HG02870 (cell line): ENCODE data around the gene APBB1IP.
A peak's percentile ranks its signal among the peaks of the same experiment; 100 is the strongest.

Experiments used
- ATAC-seq: cut with Tn5 transposase; IDR thresholded peaks from one replicate; pipeline ENCODE4 v1.9.1; 2021; ENCODE audit warnings: mild to moderate bottlenecking, moderate library complexity; ENCODE audit not compliant: unreplicated experiment

APBB1IP gene

DNA sequence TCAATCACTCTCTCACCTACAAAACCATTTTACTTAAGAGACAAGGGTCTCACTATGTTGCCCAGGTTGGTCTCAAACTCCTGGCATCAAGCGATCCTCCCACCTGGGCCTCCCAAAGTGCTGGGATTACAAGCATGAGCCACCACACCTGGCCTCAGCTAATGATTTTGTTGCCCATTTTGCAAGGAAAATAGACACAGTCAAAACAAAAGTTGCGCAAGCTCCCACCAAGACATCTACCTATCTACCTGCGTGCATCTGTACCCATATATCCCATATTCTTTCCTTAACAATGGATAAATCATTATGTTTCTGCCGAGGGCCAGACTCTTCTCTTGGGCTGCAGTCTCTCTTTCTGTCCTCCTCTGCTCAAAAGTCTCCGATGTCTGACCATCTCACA, 67.3 kb downstream of the APBB1IP start:
- no peak for ATAC-seq

- no peak for ATAC-seq
Measured at GRCh38 chr10:26506736-26507135, 68.6 kb downstream of the APBB1IP start.

DNA sequence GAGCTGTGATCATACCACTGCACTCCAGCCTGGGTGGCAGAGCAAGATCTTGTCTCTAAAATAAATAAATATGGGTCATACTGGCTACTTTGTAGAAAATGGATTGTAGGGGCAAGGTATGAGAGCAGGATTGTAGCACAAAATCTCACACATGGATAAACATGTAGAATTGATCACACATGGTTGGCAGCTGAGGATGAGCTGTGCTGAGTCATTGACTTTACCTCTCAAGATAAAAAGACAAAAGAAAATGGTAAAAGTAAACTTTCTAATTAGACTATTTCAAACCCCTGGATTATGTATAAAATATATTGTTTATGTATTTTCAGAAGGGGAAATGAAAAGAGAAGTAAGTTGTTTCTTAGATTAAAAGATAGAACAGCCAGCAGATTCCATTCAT, 69.3 kb downstream of the APBB1IP start:
- ATAC-seq, result no peak

DNA sequence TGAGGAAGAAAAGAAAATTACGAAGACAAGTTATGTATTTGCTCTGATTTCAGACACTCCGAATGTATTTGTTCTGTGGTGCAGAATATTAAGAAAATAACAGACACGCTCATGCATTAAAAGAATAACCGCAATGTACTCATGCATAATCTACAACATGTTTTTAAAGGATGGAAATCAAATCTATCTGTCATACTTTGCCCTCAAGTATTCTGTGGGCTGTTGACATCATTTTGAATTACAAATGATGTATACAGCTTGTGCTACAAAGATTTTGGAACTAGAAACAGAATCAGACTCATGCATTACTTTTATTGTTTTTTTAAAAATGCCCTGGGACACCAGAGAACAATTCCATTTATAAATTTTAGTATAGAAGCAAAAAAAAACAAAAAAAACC, 69.9 kb downstream of the APBB1IP start:
- no peak for ATAC-seq

GRCh38 chr10:26509307-26509706, 71.2 kb downstream of the APBB1IP start:
- no peak for ATAC-seq

DNA sequence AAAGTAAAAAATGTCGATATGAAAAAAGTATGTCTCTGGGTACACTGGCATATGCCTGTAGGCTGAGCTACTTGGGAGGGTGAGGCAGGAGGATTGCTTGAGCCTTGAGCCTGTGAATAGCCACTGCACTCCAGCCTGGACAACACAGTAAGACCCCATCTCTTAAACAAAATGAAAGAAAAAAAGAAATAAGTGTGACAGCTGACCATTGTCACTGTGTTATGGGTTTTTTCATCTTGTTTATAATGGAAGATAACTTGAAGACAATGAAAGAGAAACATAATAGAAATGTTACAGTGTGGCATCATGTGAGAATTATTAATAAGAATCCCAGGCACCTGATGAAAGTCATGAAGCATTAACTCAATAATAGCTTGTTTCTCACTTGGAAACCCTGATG, 75.0 kb downstream of the APBB1IP start:
- ATAC-seq, result no peak

GRCh38 chr10:26516540-26517101, 78.5 kb downstream of the APBB1IP start:
- ATAC-seq, result no peak

- ATAC-seq, result no peak
Measured at GRCh38 chr10:26517141-26517867, 79.2 kb downstream of the APBB1IP start.

DNA sequence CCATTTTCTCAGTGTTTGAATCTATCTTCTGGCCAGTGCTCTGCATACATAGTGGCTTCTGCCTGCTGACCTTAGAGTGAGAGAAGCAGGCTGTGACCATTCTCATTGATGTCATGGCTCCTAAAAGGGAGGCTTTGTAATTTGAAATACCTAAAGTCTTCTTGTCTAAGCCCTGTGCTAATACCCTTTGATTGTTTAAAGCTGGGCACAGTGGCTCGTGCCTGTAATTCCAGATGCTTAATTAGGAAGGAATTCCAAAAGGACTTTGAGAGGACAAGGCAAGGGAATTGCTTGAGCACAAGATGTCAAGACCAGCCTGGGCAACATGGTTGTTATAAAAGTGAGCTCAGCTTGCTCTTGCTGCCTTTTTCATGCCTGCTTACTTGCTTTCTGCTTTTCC, 81.7 kb downstream of the APBB1IP start:
- no peak for ATAC-seq

DNA sequence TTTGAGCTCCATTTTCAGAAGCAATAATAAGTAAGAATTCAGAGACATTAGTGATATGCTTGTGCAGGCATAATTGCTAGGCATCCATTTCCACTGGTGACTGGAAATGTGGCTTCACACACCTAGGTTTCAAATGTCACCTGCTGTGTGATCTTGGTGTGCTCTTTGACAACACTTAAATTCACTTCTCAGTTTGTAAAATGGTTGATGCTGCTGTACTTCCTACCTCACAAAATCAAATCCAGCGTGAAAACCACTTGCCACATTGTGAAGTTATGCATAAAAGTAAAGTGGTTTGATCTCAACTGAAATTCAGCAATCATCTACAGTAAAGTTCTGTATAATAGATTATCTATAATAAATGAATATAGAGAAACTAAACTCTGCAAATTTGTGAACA, 82.4 kb downstream of the APBB1IP start:
- ATAC-seq, result no peak

DNA sequence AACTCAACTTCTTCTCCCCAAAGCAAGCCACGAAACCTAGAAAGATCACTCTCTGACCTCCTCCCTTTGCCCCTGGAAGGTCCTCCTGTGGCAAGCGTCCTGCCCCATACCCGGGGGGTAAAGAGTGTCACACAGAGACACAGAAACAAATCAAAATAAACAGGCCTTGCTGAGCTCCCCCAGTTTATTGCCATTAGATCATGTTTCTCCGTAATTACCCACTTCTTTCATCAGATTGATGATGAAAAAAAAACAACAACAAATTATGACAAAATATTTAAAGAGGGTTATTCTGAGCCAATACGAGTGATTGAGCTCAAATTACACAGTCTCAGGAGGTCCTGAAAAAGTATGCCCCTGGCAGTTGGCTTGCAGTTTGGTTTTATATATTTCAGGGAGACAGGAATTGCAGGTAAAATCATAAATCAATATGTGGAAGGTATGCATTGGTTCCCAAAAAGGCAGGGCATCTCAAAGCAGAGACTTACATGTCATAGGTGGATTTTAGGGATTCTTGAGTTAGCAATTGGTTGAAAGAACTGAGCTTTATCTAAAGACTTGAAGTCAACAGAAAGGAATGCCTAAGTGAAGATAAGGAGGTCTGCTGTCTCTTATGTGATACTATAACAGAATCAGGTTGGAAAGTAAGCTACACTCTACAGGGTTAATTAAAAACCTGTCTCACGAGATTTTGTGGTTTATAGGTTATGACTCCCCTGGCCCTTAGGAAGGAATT, 86.2 kb downstream of the APBB1IP start:
- no peak for ATAC-seq

GRCh38 chr10:26525586-26525985, 87.4 kb downstream of the APBB1IP start:
- ATAC-seq, result no peak

DNA sequence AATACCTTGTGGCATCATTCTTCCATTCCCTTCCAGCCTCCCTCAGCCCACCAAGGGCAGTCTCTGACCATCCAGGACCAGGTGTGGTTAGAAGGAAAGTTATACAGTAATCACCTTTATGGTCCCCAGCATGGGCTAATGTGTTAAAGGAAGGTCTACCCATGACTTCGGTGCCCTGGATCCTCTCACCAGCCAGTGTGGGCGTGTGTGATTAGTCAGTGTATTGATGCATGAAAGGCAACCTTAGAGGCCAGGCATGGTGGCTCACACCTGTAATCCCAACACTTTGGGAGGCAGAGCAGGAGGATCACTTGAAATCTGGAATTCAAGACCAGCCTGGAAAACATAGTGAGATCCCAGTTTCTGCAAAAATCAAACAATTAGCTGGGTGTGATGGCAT, 88.9 kb downstream of the APBB1IP start:
- ATAC-seq, result no peak

- no peak for ATAC-seq
Measured at GRCh38 chr10:26528048-26528447, 89.9 kb downstream of the APBB1IP start.

DNA sequence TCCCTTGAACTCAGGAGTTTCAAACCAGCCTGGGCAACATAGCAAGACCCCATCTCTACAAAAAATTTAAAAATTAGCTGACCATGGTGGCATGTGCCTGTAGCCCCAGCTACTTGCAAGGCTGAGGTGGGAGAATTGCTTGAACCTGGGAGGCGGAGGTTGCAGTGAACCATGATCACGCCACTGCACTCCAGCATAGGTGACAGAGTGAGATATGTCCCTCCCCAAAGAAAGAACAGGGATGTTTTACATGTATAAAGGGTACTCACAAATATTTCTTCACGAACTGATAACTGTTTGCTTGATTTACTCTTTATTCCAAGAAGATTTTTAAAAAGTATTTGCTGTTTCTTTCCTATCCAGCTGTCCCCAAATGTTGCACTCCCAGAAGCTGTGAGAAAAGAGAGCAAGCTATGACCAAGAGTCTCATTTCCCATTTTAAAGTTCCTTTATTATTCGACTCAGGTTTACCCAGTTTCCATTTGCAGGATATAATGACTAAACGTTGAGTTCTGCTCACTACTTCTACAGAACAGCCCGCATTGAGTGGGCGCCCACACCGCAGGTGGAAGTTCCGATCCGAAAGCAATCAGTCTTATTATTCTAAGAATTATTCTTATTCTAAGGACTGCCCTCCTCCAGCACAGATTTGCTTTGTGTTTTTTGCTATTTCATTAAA, 90.7 kb downstream of the APBB1IP start:
- peak; percentile 89 for ATAC-seq

- ATAC-seq, result no peak
Measured at GRCh38 chr10:26534384-26534783, 96.2 kb downstream of the APBB1IP start.

- no peak for ATAC-seq
Measured at GRCh38 chr10:26540601-26541000, 102.5 kb downstream of the APBB1IP start.

DNA sequence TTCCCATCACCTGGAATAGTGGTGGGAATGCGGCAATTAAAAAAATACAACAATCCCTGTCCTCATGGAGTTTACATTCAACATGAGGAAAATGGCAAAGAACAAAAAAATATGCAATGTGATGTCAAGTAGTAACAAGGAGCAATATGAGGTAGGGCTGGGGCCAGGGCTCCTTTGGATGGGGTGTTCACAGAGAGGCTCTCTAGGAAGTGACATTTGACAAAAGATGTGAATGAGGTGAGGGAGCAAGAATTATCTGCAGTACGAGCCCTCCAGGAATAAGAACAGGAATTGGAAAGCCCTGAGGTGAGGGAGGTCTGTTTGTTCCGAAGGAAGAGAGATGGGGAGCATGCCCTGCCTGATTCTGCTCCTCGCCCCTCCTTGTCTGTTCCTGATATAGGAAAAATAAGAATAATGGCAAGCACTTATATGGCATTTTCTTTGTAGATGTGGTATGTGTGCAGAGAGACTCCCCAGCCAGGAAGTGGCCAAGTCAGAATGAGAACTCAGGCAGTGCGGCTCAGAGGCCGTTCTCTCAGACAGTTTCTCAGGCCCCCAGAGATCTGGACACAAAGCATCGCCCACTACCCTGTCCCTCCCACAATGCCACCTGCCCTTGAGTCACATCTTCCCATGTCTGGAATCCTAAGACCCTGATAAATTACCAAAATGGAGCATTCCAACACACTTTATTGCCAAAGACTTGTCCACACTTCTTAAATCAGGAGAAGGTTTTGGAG, 105.6 kb downstream of the APBB1IP start:
- ATAC-seq, result peak; percentile 84

DNA sequence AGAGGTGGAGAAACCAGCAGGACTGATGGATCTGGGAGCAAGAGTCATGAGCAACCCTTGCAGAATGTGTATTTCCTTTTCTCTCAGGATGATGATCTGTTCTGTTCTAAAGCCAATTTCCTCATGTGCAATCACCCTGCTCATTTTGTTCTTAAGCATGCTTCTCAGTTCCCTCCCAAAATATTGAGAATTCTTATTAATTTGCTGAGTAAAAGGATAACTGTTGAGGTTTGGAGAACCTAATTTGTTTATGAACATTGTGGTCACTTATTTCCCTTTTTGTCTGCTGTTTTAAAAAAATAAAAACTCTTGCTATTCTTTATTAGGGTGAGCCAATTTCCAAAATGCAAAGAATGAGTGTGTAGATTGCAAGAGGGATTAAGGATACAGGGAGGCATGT, 106.8 kb downstream of the APBB1IP start:
- ATAC-seq, result no peak

DNA sequence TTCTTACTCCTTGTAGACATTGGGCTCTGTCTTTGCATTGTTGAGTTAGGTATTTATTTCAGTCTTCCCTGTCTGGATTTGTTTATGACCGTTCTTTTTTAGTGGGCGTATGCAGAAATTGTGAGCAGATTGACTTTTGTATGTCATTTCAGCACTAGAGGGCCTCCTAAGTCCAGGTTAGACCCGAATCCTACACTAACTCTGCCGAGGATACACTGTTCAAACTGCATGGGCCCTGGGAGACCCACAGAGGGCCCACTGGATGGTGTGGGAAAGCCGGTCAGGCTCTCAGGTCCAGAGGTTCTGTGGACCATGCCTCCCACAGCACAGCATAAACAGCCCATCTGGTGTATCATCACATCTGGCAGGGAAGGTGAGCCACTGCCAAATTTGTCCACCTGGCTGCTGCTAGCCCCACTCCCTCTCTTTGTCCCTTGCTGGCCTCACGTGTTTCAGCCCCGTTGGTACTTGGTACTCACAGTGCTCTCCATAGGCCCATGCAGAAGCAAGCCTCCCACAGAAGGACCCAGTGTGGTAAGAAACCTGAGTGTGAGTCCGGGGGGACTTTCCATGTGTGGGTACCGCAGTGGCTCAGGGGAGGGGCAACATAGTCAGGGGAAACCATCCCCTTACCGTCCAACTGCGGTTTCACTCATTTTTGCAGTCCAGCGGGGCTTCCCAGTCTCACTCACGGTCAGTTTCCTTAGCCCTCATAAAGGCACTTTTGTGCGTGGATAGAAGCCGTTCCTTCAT, 112.8 kb downstream of the APBB1IP start:
- ATAC-seq, result peak; percentile 88
